Measurements from ENCODE around the gene TMEM108. TPM values are rescaled to one million over a fixed set of nuclear protein-coding genes. Genes with fewer than 3 reads are reported as not detected.

The TMEM108 gene
- total and polyA plus RNA-seq, 2 of the 4 experiments (the other 2 are of a cell fraction) = 0.18 to 2.2 TPM

GRCh38 chr3:133301731-133302130 lies 263.5 kb downstream of the TMEM108 start:
- H3K27ac ChIP-seq (ENCODE audit: insufficient read depth, low read length) = no peak overlapping the region
- H3K14ac ChIP-seq (replicated peaks; ENCODE audit: low read depth, low read length) = peak overlapping the region; percentile 82
- DNase-seq (peak; percentile 53), ATAC-seq (ENCODE audit: low read depth) (no peak)
- H3K56ac ChIP-seq (ENCODE audit: extremely low read depth, insufficient read depth, low read length) = no peak overlapping the region; the same call in 1 of the 2 replicates
- H3K4me2 ChIP-seq (ENCODE audit: low read depth, low read length) = no peak overlapping the region; the same call in 1 of the 2 replicates
- H3K36me3 ChIP-seq (ENCODE audit: control insufficient read depth, insufficient read depth, low read length) = no peaks in the 10 kb centered on the region
- H4K91ac ChIP-seq (ENCODE audit: insufficient read depth, low read depth, low read length) = peak overlapping the region; percentile 54
- H3K4me1 ChIP-seq (ENCODE audit: control insufficient read depth, insufficient read depth, low read length) = peaks cover 17% of the 10 kb centered on the region; the same call in 1 of the 2 replicates
- BruUV-seq (replicated peaks) = no TSS peak
- peak overlapping the region; percentile 85; the same call in 1 of the 2 replicates for H4K5ac ChIP-seq (ENCODE audit: low read depth, low read length)
- peak overlapping the region; percentile 98 for H2AK5ac ChIP-seq (ENCODE audit: low read depth, low read length)
- peak overlapping the region; percentile 40 for H2AFZ ChIP-seq (replicated peaks; ENCODE audit: low read length, poor library complexity)
- H3K9me3 ChIP-seq (ENCODE audit: control insufficient read depth, insufficient read depth, low read length) = no peaks in the 10 kb centered on the region
- H3K4me3 ChIP-seq (ENCODE audit: insufficient read depth, low read depth, low read length) = no peak overlapping the region
- CTCF ChIA-PET = interaction anchor here (1.2 kb wide), 1 partner anchor 121 kb away, joined by 3 read pairs; no protein-coding TSS in a partner anchor
- no peaks in the 10 kb centered on the region for H3K79me1 ChIP-seq (ENCODE audit: low read depth in 1 of 2, low read length in 2 of 2)
- H3K23ac ChIP-seq (ENCODE audit: low read depth, low read length) = peak overlapping the region; percentile 87
- peak overlapping the region; percentile 38 to 44 for H4K8ac ChIP-seq (ENCODE audit: low read depth in 2 of 2, low read length in 2 of 2)
- H3K9me1 ChIP-seq (ENCODE audit: insufficient read depth, low read length) = peaks cover 9% of the 10 kb centered on the region
- peak overlapping the region; percentile 91 for H2BK5ac ChIP-seq (ENCODE audit: low read depth, low read length, poor library complexity, severe bottlenecking)
- peak overlapping the region; percentile 96 for H2BK120ac ChIP-seq (ENCODE audit: low read depth, low read length)
- dilution Hi-C loops (cut with HindIII; ENCODE audit: low sequenced_read_pairs, unreplicated experiment) = no loop called here
- POLR2A ChIA-PET (ENCODE audit: unreplicated experiment) = no interaction called here
- H2AK9ac ChIP-seq (replicated peaks; ENCODE audit: low read depth, low read length, poor library complexity) = peak overlapping the region; percentile 89
- no peaks in the 10 kb centered on the region for H4K20me1 ChIP-seq (ENCODE audit: insufficient read depth, low read length)
- H3K18ac ChIP-seq (ENCODE audit: low read depth, low read length) = peak overlapping the region; percentile 95; the same call in 1 of the 2 replicates
- in situ Hi-C loops (cut with MboI; ENCODE audit: low sequenced_read_pairs) = no loop called here
- intact Hi-C loops (cut with micrococcal nuclease) = no loop called here
- H3K27me3 ChIP-seq (ENCODE audit: control insufficient read depth, insufficient read depth, low read length) = no peaks in the 10 kb centered on the region
- peak overlapping the region; percentile 93 for H3K4ac ChIP-seq (ENCODE audit: low read depth, low read length)
- H2BK20ac ChIP-seq (ENCODE audit: low read depth, low read length) = peak overlapping the region; percentile 97
- H2BK15ac ChIP-seq (ENCODE audit: low read depth, low read length) = peak overlapping the region; percentile 18; the same call in 1 of the 3 replicates
- TF ChIP-seq MXI1 (IDR thresholded peaks at IDR 0.05; ENCODE audit: borderline replicate concordance, low read depth, low read length) = no peak
- TF ChIP-seq FOS (IDR thresholded peaks at IDR 0.05; ENCODE audit: low read depth, low read length) = no peak
- no peak for TF ChIP-seq BHLHE40 (IDR thresholded peaks at IDR 0.05; ENCODE audit: low read depth, low read length)
- TF ChIP-seq SMC3 (IDR thresholded peaks at IDR 0.05; ENCODE audit: low read depth, low read length) = no peak
- TF ChIP-seq MAFK (IDR thresholded peaks at IDR 0.05; ENCODE audit: low read depth, low read length) = no peak
- no peak for TF ChIP-seq MAZ (IDR thresholded peaks at IDR 0.05; ENCODE audit: borderline replicate concordance, low read depth, low read length)
- no peak for TF ChIP-seq CEBPB (IDR thresholded peaks at IDR 0.05; ENCODE audit: low read depth, low read length)
- TF ChIP-seq RCOR1 (IDR thresholded peaks at IDR 0.05; ENCODE audit: insufficient replicate concordance, low read length) = no peak
- TF ChIP-seq RFX5 (IDR thresholded peaks at IDR 0.05; ENCODE audit: low read depth, low read length) = no peak
- TF ChIP-seq ELK1 (IDR thresholded peaks at IDR 0.05; ENCODE audit: borderline replicate concordance, low read depth, low read length) = no peak
- TF ChIP-seq, protein P1, sequence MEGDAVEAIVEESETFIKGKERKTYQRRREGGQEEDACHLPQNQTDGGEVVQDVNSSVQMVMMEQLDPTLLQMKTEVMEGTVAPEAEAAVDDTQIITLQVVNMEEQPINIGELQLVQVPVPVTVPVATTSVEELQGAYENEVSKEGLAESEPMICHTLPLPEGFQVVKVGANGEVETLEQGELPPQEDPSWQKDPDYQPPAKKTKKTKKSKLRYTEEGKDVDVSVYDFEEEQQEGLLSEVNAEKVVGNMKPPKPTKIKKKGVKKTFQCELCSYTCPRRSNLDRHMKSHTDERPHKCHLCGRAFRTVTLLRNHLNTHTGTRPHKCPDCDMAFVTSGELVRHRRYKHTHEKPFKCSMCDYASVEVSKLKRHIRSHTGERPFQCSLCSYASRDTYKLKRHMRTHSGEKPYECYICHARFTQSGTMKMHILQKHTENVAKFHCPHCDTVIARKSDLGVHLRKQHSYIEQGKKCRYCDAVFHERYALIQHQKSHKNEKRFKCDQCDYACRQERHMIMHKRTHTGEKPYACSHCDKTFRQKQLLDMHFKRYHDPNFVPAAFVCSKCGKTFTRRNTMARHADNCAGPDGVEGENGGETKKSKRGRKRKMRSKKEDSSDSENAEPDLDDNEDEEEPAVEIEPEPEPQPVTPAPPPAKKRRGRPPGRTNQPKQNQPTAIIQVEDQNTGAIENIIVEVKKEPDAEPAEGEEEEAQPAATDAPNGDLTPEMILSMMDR (conservative IDR thresholded peaks at IDR 0.05; ENCODE audit: low read depth, low read length) = no peak
- H3K9ac ChIP-seq (ENCODE audit: low read depth, low read length) = no peak overlapping the region
